ENCODE measurements around the gene ZFYVE19. TPM values are rescaled to one million over a fixed set of nuclear protein-coding genes. Genes with fewer than 3 reads are reported as not detected.

ZFYVE19 gene
- total and polyA plus RNA-seq, 3 donors from 2014 or later: 22.4 to 38.2 (median 26.3) TPM

DNA sequence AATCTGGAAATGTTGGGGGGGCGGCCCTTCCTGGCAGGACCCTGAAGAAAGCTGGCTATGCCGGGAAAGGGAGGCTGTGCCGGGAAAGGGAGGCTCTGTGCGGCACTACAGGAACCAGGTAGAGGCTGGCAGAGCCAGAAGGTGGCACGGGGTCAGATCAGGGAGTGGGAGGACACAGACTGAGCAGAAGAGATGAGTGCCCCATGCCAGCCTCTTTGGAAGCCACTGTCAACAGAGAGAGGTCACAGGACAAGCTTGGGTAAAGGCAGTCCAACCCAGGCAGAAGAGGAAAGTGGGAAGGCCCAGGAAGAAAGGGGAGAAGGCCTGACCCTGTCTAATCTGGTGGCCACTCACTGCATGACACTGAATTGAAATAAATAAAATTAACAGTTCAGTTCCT, 35.6 kb upstream of the ZFYVE19 start:
- Histone ChIP-seq H3K9me3 (no peaks in the 10 kb centered on the region), H3K4me3 (no peak overlapping the region), H3K4me1 (peaks cover under 1% of the 10 kb centered on the region), H3K27ac (no peak overlapping the region), H3K27me3 (no peaks in the 10 kb centered on the region), H3K36me3 (ENCODE audit: low read depth, missing control alignments) (no peaks in the 10 kb centered on the region)
- intact Hi-C loops (cut with DNase I; ENCODE audit: low total_unique reads): no loop called here
- WGBS, 2 donors: 83 to 96% methylated on average over 5 of the region's 5 CpGs
- no peak for TF ChIP-seq CTCF (IDR thresholded peaks at IDR 0.05)
- no peak for TF ChIP-seq POLR2A (IDR thresholded peaks at IDR 0.05)
- DNase-seq: no peak

- Histone ChIP-seq H3K36me3 (ENCODE audit: low read depth, missing control alignments) (no peaks in the 10 kb centered on the region), H3K9me3 (no peaks in the 10 kb centered on the region), H3K27ac (no peak overlapping the region), H3K4me1 (no peaks in the 10 kb centered on the region), H3K27me3 (no peaks in the 10 kb centered on the region), H3K4me3 (no peak overlapping the region)
- intact Hi-C loops (cut with DNase I; ENCODE audit: low total_unique reads): no loop called here
- 79 to 95% methylated on average over 11 to 13 of the region's 13 CpGs for WGBS, 2 donors
- no peak for TF ChIP-seq CTCF (IDR thresholded peaks at IDR 0.05)
- TF ChIP-seq POLR2A (IDR thresholded peaks at IDR 0.05): no peak
- DNase-seq: no peak
Observed at GRCh38 chr15:40772014-40772413, 34.9 kb upstream of the ZFYVE19 start.

GRCh38 chr15:40773496-40773895, 33.4 kb upstream of the ZFYVE19 start:
- intact Hi-C loops (cut with DNase I; ENCODE audit: low total_unique reads): no loop called here
- DNase-seq: no peak
- Histone ChIP-seq H3K4me1 (no peaks in the 10 kb centered on the region), H3K27ac (no peak overlapping the region), H3K4me3 (no peak overlapping the region), H3K27me3 (no peaks in the 10 kb centered on the region), H3K9me3 (no peaks in the 10 kb centered on the region), H3K36me3 (ENCODE audit: low read depth, missing control alignments) (no peaks in the 10 kb centered on the region)
- TF ChIP-seq POLR2A (IDR thresholded peaks at IDR 0.05) (no peak), CTCF (IDR thresholded peaks at IDR 0.05) (no peak)
- WGBS, 2 donors: 90 to 100% methylated on average over 1 to 8 of the region's 8 CpGs

DNA sequence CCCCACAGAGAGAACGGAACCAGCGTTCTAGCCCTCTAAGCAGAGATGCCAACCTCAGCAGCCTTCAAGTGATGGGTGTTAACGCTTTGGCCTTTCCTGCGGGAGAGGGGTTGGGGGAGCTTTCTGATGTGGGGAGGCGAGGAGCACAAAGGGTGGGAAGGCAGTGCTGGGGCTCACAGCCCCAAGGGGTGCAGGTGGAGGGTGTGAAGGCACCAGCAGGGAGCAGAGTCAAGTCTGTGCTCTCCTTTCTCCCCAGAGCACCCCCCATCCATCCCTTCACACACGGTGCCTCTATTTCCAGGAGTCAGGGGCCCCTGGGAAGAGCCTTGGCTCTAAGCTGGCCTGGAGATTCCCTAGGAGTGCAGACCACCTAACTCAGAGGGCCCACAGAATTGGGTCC, 33.0 kb upstream of the ZFYVE19 start:
- no peak for DNase-seq
- Histone ChIP-seq H3K36me3 (ENCODE audit: low read depth, missing control alignments) (no peaks in the 10 kb centered on the region), H3K9me3 (no peaks in the 10 kb centered on the region), H3K27me3 (no peaks in the 10 kb centered on the region), H3K4me3 (no peak overlapping the region), H3K4me1 (no peaks in the 10 kb centered on the region), H3K27ac (no peak overlapping the region)
- TF ChIP-seq CTCF (IDR thresholded peaks at IDR 0.05): no peak
- no peak for TF ChIP-seq POLR2A (IDR thresholded peaks at IDR 0.05)
- 94% methylated on average over 6 of the region's 6 CpGs for WGBS, 2 donors
- intact Hi-C loops (cut with DNase I; ENCODE audit: low total_unique reads): no loop called here

DNA sequence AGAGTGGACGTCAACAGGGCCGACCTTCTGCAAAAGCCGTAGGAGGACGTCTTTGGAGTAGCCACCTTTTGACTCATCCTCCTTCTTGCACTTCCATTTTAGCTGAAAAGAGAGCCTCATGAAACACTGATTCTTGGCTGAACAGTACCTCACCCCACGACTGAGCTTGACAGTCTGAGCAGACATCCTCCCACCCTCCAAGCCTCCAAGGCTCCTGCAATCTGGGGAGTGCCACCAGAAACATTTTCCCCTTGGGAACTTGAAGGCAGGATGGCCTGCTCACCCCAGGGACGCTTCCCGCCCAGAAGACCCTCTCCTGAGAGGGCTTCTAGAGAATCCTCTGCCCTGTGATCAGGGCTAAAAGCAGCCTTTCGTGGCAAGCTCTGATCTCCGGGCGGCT, 31.9 kb upstream of the ZFYVE19 start:
- 87 to 91% methylated on average over 10 of the region's 10 CpGs for WGBS, 2 donors
- DNase-seq: no peak
- no peaks in the 10 kb centered on the region for H3K9me3 ChIP-seq
- H3K4me1 ChIP-seq: no peaks in the 10 kb centered on the region
- no peak overlapping the region for H3K27ac ChIP-seq
- H3K27me3 ChIP-seq: no peaks in the 10 kb centered on the region
- H3K4me3 ChIP-seq: no peak overlapping the region
- no peaks in the 10 kb centered on the region for H3K36me3 ChIP-seq (ENCODE audit: low read depth, missing control alignments)
- intact Hi-C loops (cut with DNase I; ENCODE audit: low total_unique reads): no loop called here
- TF ChIP-seq POLR2A (IDR thresholded peaks at IDR 0.05) (no peak), CTCF (IDR thresholded peaks at IDR 0.05) (no peak)

Measured in testis (tissue), 3 donors.